ENCODE results near the gene PCP4L1.

PCP4L1 gene

GRCh38 chr1:161273402-161273801, 14.9 kb downstream of the PCP4L1 start:
- DNase-seq: no peak

GRCh38 chr1:161274874-161275273, 16.3 kb downstream of the PCP4L1 start:
- no peak for DNase-seq

GRCh38 chr1:161282991-161283390, 24.4 kb downstream of the PCP4L1 start:
- DNase-seq: no peak

GRCh38 chr1:161285113-161285512, 26.6 kb downstream of the PCP4L1 start:
- DNase-seq: no peak

GRCh38 chr1:161285521-161285920, 27.0 kb downstream of the PCP4L1 start:
- no peak for DNase-seq

GRCh38 chr1:161287482-161288054, 29.0 kb downstream of the PCP4L1 start:
- DNase-seq: no peak

- DNase-seq: no peak
These were observed 32.2 kb downstream of the PCP4L1 start for GRCh38 chr1:161290779-161291178.

- DNase-seq: no peak
These were observed 38.9 kb downstream of the PCP4L1 start for GRCh38 chr1:161297415-161297814.

GRCh38 chr1:161298116-161298515, 39.6 kb downstream of the PCP4L1 start:
- no peak for DNase-seq

GRCh38 chr1:161299347-161299746, 40.8 kb downstream of the PCP4L1 start:
- DNase-seq: no peak

GRCh38 chr1:161300478-161300877, 41.9 kb downstream of the PCP4L1 start:
- no peak for DNase-seq

- no peak for DNase-seq
These were observed 46.7 kb downstream of the PCP4L1 start for GRCh38 chr1:161304927-161305866.

GRCh38 chr1:161305867-161306519, 47.4 kb downstream of the PCP4L1 start:
- peak; percentile 72 to 89 (median 82) for DNase-seq

- peak in 1 of 5 donors; percentile 29 for DNase-seq
These were observed 48.8 kb downstream of the PCP4L1 start for GRCh38 chr1:161307230-161307768.

GRCh38 chr1:161307892-161308638, 49.5 kb downstream of the PCP4L1 start:
- DNase-seq: no peak

- no peak for DNase-seq
These were observed 51.3 kb downstream of the PCP4L1 start, which contains the start of gene MPZ for GRCh38 chr1:161309868-161310267. MPZ (minus strand) TSS chr1:161309968; CDS start chr1:161309905, 63 bp downstream.

- no peak for DNase-seq
These were observed 53.1 kb downstream of the PCP4L1 start for GRCh38 chr1:161311595-161312181.

GRCh38 chr1:161313554-161314200, 55.1 kb downstream of the PCP4L1 start:
- no peak for DNase-seq

- DNase-seq: peak; percentile 81 to 90 (median 88)
These were observed 55.8 kb downstream of the PCP4L1 start, which contains the start of gene SDHC for GRCh38 chr1:161314201-161314981. SDHC (plus strand) TSS chr1:161314381; CDS start chr1:161314406, 25 bp downstream.
